BLaER1 treated with 17β-estradiol and CSF1 and Interleukin-3, amounts not matched to agents 10 nM and 100 nM (cell line): ENCODE data around the gene SPOCK1.

ENCODE experiments used
- H3K27ac ChIP-seq, 11 experiments: shearing (Covaris generic); formaldehyde crosslinking; 2 replicates each; pipeline ENCODE4 v1.8.1; 2022
- H3K27me3 ChIP-seq, 11 experiments: shearing (Covaris generic); formaldehyde crosslinking; 2 replicates each; pipeline ENCODE4 v1.8.1; 2022
- H3K36me3 ChIP-seq, 11 experiments: shearing (Covaris generic); formaldehyde crosslinking; 2 replicates each; pipeline ENCODE4 v1.8.1; 2022
- H3K4me1 ChIP-seq, 10 experiments: shearing (Covaris generic); formaldehyde crosslinking; 2 replicates each; pipeline ENCODE4 v1.8.1; 2022
- H3K4me2 ChIP-seq, 11 experiments: shearing (Covaris generic); formaldehyde crosslinking; 2 replicates each; pipeline ENCODE4 v1.8.1; 2022
- H3K4me3 ChIP-seq, 10 experiments: shearing (Covaris generic); formaldehyde crosslinking; 2 replicates each; pipeline ENCODE4 v1.8.1; 2022
- H3K9ac ChIP-seq, 11 experiments: shearing (Covaris generic); formaldehyde crosslinking; 2 replicates each; pipeline ENCODE4 v1.8.1; 2022
- H3K9me3 ChIP-seq, 11 experiments: shearing (Covaris generic); formaldehyde crosslinking; replicated peaks in 1 of 11; 2 replicates each; pipeline ENCODE4 v1.8.1; 2022
- H4K20me1 ChIP-seq, 11 experiments: shearing (Covaris generic); formaldehyde crosslinking; 2 replicates each; pipeline ENCODE4 v1.8.1; 2022
- Cebpa-rat ChIP-seq, 11 experiments: shearing (Covaris generic); IDR thresholded peaks; 2 replicates each; pipeline ENCODE4 v1.8.1; 2022

Gene SPOCK1

DNA sequence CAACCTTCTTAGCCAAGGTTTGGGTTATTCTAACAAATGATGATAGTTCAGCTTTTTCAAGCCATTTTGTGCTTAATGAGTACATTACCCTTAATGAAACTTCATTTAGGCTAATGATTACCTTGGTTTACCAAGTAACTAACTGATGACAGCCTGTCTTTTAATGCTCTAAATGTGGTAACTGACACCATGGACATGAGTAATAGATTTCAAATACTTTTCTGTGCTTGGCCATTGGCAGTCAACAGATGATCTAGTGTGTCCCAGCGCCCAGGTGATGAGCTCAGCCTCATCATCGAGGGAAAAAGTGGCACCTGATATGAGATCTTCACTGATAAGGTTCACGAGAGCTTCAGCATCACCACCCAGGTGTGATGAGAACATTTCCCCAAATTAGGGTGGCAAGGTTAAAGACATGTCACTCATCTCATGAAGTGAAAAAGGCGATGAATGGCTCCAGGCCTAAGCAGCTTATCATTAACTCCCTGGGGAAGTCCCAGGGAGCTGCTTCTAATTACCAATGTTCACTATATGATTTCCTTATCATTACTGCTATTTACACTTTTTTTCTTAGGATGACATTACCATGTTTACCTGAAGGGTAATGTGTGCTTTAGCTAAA is 296.0 kb downstream of the SPOCK1 start:
- Histone ChIP-seq H3K4me3 (no peak overlapping the region), H3K4me1 (no peaks in the 10 kb centered on the region), H3K27me3 (no peaks in the 10 kb centered on the region), H3K4me2 (no peak overlapping the region), H3K9ac (no peak overlapping the region), H3K27ac (no peak overlapping the region), H3K36me3 (no peaks in the 10 kb centered on the region), H3K9me3 (no peaks in the 10 kb centered on the region), H4K20me1 (no peaks in the 10 kb centered on the region)
- no peak for TF ChIP-seq Cebpa-rat (IDR thresholded peaks at IDR 0.05)

DNA sequence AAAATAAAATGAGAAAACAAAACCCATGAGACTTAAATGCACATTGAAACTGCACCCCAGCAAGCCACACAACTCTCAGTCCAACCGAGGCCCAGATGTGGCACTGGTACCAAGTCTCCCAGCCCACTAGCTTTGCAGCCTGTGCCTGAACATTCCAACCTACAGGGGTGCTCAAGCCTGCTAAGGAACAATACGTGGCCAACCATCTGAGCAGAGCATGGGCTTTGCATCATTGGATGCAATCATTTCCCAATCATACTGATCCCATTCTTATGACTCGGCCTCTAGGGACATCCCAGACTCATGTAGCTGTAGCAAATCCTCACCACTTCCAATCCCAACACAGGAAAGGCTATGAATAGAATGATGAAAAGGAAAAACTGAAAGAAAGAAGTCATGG is 297.2 kb downstream of the SPOCK1 start:
- H3K27me3 ChIP-seq = no peaks in the 10 kb centered on the region
- no peaks in the 10 kb centered on the region for H3K9me3 ChIP-seq
- H3K4me3 ChIP-seq = no peak overlapping the region
- no peaks in the 10 kb centered on the region for H4K20me1 ChIP-seq
- H3K9ac ChIP-seq = no peak overlapping the region
- no peak for TF ChIP-seq Cebpa-rat (IDR thresholded peaks at IDR 0.05)
- no peaks in the 10 kb centered on the region for H3K4me1 ChIP-seq
- H3K4me2 ChIP-seq = no peak overlapping the region
- H3K27ac ChIP-seq = no peak overlapping the region
- no peaks in the 10 kb centered on the region for H3K36me3 ChIP-seq

DNA sequence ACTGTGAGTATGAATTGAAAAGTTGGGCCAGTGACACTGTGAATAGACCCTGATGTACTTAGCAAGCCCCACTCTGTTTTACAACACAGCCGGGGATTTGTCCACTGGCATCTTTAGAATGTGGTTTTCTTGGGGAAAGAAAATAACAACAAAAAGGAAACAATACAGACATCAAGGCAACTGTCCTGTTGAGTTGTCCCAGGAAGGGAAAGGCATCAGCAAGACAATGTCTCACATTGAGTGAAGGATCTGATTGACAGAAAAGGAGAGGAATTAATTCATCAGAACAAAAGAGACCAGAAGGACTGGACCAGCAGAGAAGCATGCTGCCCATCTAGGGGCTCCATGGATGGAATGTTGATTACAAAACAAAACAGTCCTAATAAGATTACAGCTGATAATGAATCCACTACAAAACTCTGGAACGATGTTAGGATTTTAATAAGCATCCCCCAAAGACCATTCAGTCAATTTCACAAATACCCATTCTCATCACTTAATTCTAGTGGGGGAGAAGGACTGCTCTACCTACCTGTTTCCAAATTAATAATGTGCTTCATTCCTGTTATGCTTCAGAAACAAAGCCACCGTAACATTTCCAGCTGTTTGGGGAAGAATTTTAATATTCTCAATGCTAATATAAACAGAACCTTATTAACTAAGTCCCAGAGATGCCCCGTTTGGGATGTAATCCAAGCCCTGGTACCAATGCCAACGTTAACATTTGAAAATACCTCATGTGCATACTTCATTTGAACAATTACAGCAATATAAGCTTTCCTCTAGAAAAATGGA is 298.0 kb downstream of the SPOCK1 start:
- Histone ChIP-seq H3K9ac (no peak overlapping the region), H4K20me1 (no peaks in the 10 kb centered on the region), H3K4me1 (no peaks in the 10 kb centered on the region), H3K9me3 (no peaks in the 10 kb centered on the region), H3K27me3 (no peaks in the 10 kb centered on the region), H3K4me2 (no peak overlapping the region), H3K27ac (no peak overlapping the region), H3K36me3 (no peaks in the 10 kb centered on the region), H3K4me3 (no peak overlapping the region)
- no peak for TF ChIP-seq Cebpa-rat (IDR thresholded peaks at IDR 0.05)

DNA sequence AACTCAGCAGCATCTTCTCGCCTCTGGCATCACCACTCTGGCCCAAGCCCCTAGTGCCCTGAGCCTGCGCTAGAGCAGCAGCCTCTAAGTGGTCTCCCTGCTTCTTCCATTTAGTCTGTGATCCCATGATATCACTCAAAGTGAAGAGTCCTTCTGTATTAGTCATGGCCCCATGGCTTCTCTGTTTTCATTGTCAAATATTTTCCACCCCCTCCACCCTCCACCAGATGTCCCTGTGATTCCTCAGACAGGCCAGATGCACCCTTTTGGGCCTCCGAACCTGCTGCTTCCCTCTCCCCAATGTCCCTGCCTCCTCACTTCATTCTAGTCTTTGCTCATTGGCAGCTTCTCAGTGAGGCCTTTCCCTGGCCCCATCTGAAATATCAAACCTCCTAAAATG is 299.2 kb downstream of the SPOCK1 start:
- no peaks in the 10 kb centered on the region for H3K4me1 ChIP-seq
- H3K27me3 ChIP-seq = no peaks in the 10 kb centered on the region
- H4K20me1 ChIP-seq = no peaks in the 10 kb centered on the region
- H3K9me3 ChIP-seq = no peaks in the 10 kb centered on the region
- no peak overlapping the region for H3K9ac ChIP-seq
- H3K36me3 ChIP-seq = no peaks in the 10 kb centered on the region
- H3K4me3 ChIP-seq = no peak overlapping the region
- H3K27ac ChIP-seq = no peak overlapping the region
- no peak overlapping the region for H3K4me2 ChIP-seq
- no peak for TF ChIP-seq Cebpa-rat (IDR thresholded peaks at IDR 0.05)

DNA sequence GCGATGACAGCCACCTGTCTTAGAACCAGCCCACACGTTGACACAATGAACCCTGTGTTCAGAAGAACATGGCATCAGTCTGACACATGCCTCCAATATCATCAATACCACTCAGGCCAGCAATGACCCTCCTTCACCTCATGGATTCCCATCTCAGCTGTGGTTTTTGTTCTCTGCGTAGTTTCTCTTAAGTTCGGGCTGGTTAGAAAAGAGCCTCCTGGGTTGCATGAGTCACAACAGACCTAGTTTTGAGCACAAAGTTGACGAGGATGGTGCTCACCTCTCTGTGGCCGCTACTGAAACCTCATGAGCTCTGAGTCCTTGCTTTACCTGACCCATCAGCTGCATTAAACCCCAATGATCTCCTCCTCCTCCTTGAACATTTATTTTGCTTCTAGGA is 299.9 kb downstream of the SPOCK1 start:
- TF ChIP-seq Cebpa-rat (IDR thresholded peaks at IDR 0.05) = no peak
- no peaks in the 10 kb centered on the region for H4K20me1 ChIP-seq

DNA sequence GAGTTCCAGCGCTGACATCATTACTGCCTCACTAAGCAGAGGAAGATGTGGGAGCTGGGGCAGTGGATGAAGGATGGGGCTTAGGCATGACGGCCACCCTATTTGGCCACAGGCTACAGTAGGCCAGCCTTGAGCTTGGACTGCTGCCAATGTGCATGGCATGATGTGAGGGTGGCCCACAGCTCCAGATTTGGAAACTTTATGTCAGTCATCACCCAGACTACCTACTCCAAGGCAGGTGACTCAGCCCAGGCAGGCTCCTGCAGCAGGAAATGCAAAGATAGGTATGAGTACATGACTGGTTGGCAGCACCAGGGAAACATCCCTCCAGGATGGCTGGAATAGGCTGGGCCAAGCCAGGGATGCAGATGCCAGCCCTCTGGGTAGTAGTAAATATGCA is 303.6 kb downstream of the SPOCK1 start:
- Histone ChIP-seq H3K4me3 (no peak overlapping the region), H3K9ac (no peak overlapping the region), H3K36me3 (no peaks in the 10 kb centered on the region), H3K9me3 (no peaks in the 10 kb centered on the region), H3K4me2 (no peak overlapping the region), H3K4me1 (no peaks in the 10 kb centered on the region), H3K27ac (no peak overlapping the region), H4K20me1 (no peaks in the 10 kb centered on the region), H3K27me3 (no peaks in the 10 kb centered on the region)
- no peak for TF ChIP-seq Cebpa-rat (IDR thresholded peaks at IDR 0.05)

More for the DNA sequence above, 299.9 kb downstream of the SPOCK1 start:
- Histone ChIP-seq H3K4me3 (no peak overlapping the region), H3K9me3 (no peaks in the 10 kb centered on the region), H3K27me3 (no peaks in the 10 kb centered on the region), H3K9ac (no peak overlapping the region), H3K4me2 (no peak overlapping the region), H3K27ac (no peak overlapping the region), H3K4me1 (no peaks in the 10 kb centered on the region), H3K36me3 (no peaks in the 10 kb centered on the region)

DNA sequence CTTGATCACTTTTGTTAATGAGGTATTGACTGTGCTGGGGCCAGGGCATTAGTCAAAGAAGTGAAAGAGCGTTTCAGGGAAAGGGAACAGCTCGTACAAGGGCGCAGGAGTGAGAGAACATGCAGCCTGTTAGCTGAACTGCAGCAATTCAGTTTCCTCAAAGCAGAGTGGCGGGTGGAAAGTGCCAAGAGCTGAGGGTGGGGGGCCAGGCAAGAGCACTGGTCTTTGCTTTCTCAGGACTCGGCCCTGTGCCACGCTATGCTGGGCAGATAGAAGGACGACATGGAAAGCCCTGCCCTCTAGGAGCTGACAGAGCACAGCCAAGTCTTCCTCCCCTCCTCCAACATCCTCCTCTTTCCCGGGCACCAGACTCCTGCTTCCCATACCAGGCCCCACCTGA is 304.8 kb downstream of the SPOCK1 start:
- no peaks in the 10 kb centered on the region for H3K4me1 ChIP-seq
- no peaks in the 10 kb centered on the region for H4K20me1 ChIP-seq
- H3K27ac ChIP-seq = no peak overlapping the region
- no peak overlapping the region for H3K4me2 ChIP-seq
- H3K9ac ChIP-seq = no peak overlapping the region
- no peaks in the 10 kb centered on the region for H3K36me3 ChIP-seq
- TF ChIP-seq Cebpa-rat (IDR thresholded peaks at IDR 0.05) = no peak
- H3K9me3 ChIP-seq = no peaks in the 10 kb centered on the region
- H3K4me3 ChIP-seq = no peak overlapping the region
- no peaks in the 10 kb centered on the region for H3K27me3 ChIP-seq

DNA sequence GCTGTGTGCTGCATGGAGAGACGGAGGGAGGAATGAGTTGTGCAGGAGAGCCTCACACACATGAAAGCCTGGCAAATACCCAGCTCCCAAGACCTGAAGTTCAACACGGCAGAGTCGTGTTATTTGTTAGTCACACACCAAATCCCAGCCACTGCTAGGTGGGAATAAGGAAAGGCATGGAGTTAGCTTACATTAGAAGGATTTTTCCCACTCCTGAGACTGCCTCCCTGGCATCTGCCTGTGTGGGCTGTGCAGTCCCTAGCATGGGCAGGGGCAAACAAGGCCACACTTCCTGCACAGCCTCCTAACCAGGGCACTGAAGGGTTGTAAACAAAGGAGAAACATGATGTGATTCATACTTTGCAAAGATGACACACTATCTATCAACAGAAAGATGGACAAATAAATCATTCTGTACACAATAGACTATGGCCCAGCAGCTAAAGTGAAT is 306.8 kb downstream of the SPOCK1 start:
- H3K9ac ChIP-seq = no peak overlapping the region
- H3K9me3 ChIP-seq = no peaks in the 10 kb centered on the region
- no peak overlapping the region for H3K4me3 ChIP-seq
- no peaks in the 10 kb centered on the region for H3K36me3 ChIP-seq
- no peak for TF ChIP-seq Cebpa-rat (IDR thresholded peaks at IDR 0.05)
- no peak overlapping the region for H3K27ac ChIP-seq
- H3K27me3 ChIP-seq = no peaks in the 10 kb centered on the region
- no peak overlapping the region for H3K4me2 ChIP-seq
- H3K4me1 ChIP-seq = no peaks in the 10 kb centered on the region
- H4K20me1 ChIP-seq = no peaks in the 10 kb centered on the region

DNA sequence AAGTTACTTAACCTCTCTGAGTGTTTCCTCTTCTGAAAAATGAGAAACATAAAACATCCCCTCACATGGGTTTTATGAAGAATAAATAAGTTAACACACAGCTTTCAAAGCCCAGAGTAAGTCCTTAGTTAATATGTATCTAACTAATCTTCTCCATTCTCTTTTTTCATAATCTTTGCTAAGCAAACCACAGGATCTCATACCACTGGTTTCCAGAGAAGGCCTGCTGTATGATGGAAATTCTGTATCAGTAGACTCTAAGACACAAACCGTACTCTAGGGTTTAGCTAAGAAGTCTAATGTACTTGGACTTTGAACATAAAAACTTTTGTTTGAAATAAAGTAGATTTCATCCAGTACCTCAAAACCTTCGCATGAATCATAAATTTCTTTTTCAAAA is 307.9 kb downstream of the SPOCK1 start:
- Histone ChIP-seq H3K9ac (no peak overlapping the region), H3K36me3 (no peaks in the 10 kb centered on the region), H3K4me1 (no peaks in the 10 kb centered on the region), H4K20me1 (no peaks in the 10 kb centered on the region), H3K27me3 (no peaks in the 10 kb centered on the region), H3K4me2 (no peak overlapping the region), H3K4me3 (no peak overlapping the region), H3K27ac (no peak overlapping the region), H3K9me3 (no peaks in the 10 kb centered on the region)
- no peak for TF ChIP-seq Cebpa-rat (IDR thresholded peaks at IDR 0.05)

DNA sequence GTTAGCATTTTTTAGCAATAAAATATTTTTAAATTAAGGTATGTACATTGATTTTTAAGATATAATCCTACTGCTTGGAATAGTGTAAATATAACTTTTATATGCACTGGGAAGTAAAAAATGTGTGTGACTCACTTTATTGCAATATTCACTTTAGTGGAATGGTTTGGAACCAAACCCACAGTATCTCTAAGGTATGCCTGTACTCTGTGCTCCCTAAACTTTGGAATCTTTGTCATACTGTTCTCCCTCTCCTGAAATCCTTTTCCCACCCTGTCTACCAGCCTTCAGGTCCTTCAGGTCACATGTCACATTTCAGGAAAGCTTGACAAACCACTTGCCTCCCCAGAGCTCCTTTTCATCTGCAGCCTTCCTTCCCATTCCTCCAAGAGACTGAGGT is 308.7 kb downstream of the SPOCK1 start:
- H3K36me3 ChIP-seq = no peaks in the 10 kb centered on the region
- TF ChIP-seq Cebpa-rat (IDR thresholded peaks at IDR 0.05) = no peak
- H3K4me1 ChIP-seq = no peaks in the 10 kb centered on the region
- H3K4me2 ChIP-seq = no peak overlapping the region
- no peak overlapping the region for H3K4me3 ChIP-seq
- H3K27me3 ChIP-seq = no peaks in the 10 kb centered on the region
- no peak overlapping the region for H3K9ac ChIP-seq
- no peak overlapping the region for H3K27ac ChIP-seq
- H4K20me1 ChIP-seq = no peaks in the 10 kb centered on the region
- no peaks in the 10 kb centered on the region for H3K9me3 ChIP-seq
